T-helper 2 cell (primary cell): ENCODE results near the gene LAMTOR1.

ENCODE experiments used
- DNase-seq, 5 experiments: peaks; one replicate each; pipeline versions ENCODE4 v3.0.0 to v3.0.0-alpha.2; 2012 to 2022

The LAMTOR1 gene

GRCh38 chr11:72116019-72116755 is 13.1 kb upstream of the LAMTOR1 start:
- DNase-seq: no peak

DNA sequence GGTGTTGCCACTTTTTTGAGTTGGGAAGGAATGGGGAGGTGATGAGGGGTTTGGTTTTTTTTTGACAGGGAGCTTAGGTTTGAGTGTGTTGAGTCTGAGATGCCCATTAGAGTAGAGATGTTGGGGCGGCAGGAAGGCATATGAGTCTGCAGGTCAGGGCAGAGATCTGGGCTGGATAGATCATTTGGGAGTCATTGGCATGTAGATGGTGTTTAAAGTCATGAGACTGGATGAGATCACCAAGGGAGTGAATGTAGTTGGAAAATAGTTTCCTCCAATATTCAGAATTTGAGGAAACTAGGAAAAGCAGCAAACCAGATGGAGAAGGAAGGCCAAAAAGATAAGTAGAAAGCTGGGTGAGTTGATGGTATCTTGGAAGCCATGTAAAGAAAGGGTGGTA is 11.5 kb upstream of the LAMTOR1 start:
- DNase-seq: no peak

DNA sequence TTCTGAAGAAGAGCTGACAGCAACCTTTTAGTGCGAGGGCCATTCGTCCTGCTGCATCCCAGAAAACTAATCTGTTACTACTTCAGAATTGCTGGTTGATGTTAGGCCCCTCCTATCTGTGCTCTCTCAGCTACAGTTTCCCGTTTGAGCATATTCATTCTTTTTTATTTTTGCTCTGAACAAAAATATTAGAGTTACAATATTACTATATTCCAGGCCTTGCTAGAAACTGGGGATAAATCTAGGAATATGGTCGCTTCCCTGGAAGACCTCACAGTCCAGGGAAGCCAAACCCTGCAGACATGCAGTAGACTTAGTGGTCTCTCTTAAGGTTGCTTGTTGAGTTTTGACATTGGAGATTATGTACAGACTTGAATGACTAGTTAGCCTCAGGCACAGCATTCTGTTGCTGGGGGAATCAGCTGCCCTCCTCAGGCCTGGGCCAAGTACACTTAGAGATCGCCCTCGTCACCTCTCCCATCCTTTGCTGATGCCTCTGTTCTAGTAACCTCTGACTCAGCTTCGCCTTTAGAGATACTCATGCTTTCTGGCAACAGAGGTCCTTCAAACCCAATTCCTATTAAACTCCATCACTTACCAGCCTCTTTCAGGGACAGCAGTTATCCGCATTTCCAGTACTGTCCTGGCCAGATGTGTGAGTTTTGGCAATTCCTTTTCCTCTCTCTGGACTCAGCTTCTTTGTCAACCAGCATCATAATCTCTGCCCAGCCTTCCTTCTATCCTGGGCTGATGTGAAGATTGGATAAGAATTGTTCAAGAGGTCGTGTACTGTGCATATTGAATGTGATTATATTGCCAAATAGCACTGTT is 10.1 kb upstream of the LAMTOR1 start:
- DNase-seq: no peak

- DNase-seq: peak; percentile 78 to 100 (median 98)
These were observed 9.3 kb upstream of the LAMTOR1 start, which contains the start of gene ANAPC15 for GRCh38 chr11:72112143-72112977. Gene ANAPC15 (minus strand): TSS chr11:72112695. CDS start chr11:72111276, 1,419 bp downstream.

GRCh38 chr11:72111300-72112142 is 8.4 kb upstream of the LAMTOR1 start:
- no peak for DNase-seq

- no peak for DNase-seq
These were observed 2.8 kb upstream of the LAMTOR1 start, which contains the start of gene TOMT for GRCh38 chr11:72105888-72106287. Gene TOMT (plus strand): TSS chr11:72105924. CDS start chr11:72105952, 28 bp downstream.

DNA sequence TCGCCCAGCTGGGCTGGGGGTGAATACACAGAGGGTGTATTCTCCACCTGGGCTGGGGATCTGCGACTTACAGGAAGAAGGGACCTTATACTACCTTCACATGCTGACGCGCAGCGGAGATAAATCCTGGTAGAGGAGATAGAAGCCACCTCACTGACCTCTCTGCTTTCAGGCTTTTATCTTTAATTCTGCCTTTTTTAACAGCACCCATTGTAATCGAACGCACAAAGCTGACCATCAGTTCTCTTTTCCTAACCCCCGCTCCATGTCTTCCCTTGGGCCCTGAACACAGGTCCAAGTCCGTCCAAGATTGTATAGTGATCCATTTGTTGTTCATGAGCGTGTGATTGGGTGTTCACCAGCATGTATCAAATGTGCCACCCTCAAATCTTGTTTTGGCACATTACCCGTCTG is 664 bp upstream of the LAMTOR1 start:
- DNase-seq: no peak

GRCh38 chr11:72102631-72102945 is 509 bp downstream of the LAMTOR1 start:
- DNase-seq: no peak

DNA sequence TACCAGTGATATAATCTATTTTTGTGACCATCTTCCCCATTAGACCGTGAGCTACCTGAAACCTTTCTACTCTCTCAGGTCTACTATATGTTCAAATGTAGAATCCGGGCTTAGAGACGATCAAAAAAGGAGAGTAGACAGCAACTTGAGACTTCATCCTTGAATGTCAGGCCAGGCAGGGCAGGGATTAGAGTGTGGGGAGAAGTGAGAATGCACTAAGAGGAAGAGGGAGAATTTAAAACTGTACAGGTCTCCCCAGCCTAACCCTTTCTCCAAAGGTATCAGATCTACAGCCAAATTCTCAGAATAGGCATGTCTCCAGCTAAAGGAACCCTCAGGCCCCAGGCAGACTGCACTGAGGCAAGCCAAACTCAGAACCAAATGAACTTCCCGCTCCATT is 935 bp downstream of the LAMTOR1 start:
- DNase-seq: no peak

DNA sequence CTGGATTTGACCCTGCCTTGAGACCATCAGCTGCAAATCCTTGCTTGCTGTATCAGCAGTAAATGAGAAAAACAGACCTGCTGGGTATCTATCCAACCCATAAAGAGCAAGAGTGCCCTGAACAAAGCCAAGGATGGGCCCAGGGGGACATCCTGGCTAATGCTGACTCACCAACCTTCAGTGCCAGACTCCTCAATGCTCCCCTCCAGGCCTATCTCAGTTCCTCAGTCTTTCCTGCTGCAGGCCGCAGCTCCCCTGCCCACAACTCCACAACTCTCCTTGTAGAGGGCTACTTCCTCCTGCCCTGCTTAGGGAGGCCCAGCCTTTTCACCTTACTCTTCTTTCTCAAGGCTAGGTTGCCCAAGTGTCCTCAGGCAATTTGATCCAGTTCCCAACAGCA is 2.6 kb downstream of the LAMTOR1 start:
- no peak for DNase-seq

- DNase-seq: no peak
These were observed 3.1 kb downstream of the LAMTOR1 start for GRCh38 chr11:72100009-72100408.

GRCh38 chr11:72098741-72099140 is 4.4 kb downstream of the LAMTOR1 start:
- no peak for DNase-seq

GRCh38 chr11:72091292-72091691 is 11.8 kb downstream of the LAMTOR1 start:
- DNase-seq: peak in 4 of 5 experiments; percentile 27 to 64 (median 51)

GRCh38 chr11:72088076-72088808 is 14.9 kb downstream of the LAMTOR1 start:
- no peak for DNase-seq

GRCh38 chr11:72085621-72086351 is 17.3 kb downstream of the LAMTOR1 start:
- no peak for DNase-seq

DNA sequence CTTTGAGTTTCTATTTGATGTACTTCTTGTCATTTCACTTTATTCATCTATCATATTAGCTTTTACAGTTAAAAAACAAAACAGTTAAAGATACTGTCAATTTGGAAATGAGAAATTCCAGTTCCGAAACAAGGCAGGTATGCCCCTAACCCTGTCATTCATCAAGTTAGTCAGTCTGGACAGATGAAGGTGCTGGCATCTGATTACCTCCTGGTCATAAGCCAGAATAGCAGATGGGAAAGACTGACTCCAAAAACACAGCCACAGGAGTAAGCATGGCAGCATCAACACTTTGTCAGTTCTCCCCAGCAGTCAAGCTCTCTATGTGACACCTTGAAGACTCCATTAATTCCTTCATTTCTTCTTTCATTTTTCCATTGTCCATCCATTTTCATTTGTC is 18.1 kb downstream of the LAMTOR1 start:
- no peak for DNase-seq

- no peak for DNase-seq
These were observed 19.0 kb downstream of the LAMTOR1 start for GRCh38 chr11:72084076-72084475.

- no peak for DNase-seq
These were observed 19.7 kb downstream of the LAMTOR1 start for GRCh38 chr11:72083414-72083813.

DNA sequence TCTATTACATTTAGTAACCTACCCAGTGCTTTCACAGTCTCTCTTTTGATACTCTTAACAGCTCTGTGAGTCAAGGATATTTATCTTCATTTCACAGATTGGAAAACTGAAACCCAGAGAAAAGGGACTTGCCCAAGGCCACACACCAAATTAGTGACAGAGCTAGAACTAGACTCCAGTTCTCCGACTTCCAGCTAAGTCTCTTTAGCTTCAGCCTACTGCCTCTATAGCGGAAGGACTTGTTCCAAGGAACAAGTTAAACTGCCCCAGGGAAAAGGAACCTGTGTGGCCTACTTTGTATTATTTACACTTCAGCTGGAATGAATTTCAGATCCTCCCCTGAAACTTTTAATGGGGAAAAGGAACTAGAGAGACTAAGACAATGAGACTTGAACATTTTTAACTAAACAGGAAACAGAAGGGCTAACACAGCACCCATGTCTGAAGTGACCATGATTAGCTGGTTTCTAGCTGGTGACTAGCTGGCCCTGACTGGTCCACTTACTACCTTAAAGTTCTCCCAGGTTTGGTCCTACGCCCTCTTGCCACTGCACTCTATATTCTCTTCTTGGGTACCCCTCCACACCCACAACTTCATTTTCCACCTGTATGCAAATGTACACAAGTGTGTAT is 21.2 kb downstream of the LAMTOR1 start:
- DNase-seq: no peak

DNA sequence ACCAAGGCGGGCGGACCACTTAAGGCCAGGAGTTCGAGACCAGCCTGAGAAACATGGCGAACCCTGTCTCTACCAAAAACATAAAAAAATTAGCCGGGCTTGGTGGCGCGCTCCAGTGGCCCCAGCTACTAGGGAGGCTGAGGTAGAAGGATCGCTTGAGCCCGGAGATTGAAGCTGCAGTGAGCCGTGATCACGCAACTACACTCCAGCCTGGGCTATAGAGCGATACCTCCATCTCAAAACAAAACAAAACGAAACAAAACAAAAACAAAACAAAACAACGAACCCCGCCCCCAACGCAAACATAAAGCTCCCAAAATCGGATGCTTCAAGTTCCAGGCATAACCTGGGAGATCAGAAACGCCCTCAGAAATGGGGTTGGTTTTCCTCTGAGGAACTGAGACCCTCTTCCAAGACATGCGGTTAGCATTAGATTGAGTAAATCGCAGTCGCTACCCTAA is 21.9 kb downstream of the LAMTOR1 start:
- DNase-seq: no peak
